AG10803 (cell line): ENCODE measurements around the gene GDPD2.

Experiments
- DNase-seq: peaks from one replicate; pipeline ENCODE4 v3.0.0; 2010; ENCODE audit warnings: low read depth
- H3K4me3 ChIP-seq: 2 replicates; pipeline ENCODE4 v1.5.1; 2011; ENCODE audit warnings: mild to moderate bottlenecking, low read length, control low read depth
- CTCF ChIP-seq: conservative IDR thresholded peaks from 2 replicates; pipeline ENCODE4 v1.5.1; 2011; ENCODE audit warnings: mild to moderate bottlenecking, low read length, control low read depth, inconsistent platforms

The GDPD2 gene

GRCh38 chrX:70455366-70456202, 32.5 kb downstream of the GDPD2 start:
- no peak for TF ChIP-seq CTCF
- no peak for DNase-seq
- peak overlapping the region; percentile 47 for H3K4me3 ChIP-seq

GRCh38 chrX:70456256-70456655, 33.1 kb downstream of the GDPD2 start:
- no peak for TF ChIP-seq CTCF
- DNase-seq: no peak
- H3K4me3 ChIP-seq: no peak overlapping the region

- H3K4me3 ChIP-seq: no peak overlapping the region
- no peak for TF ChIP-seq CTCF
- no peak for DNase-seq
These were observed 37.9 kb downstream of the GDPD2 start for GRCh38 chrX:70461026-70461425.

- H3K4me3 ChIP-seq: no peak overlapping the region
- no peak for DNase-seq
- TF ChIP-seq CTCF: no peak
These were observed 40.9 kb downstream of the GDPD2 start for GRCh38 chrX:70464051-70464450.

- TF ChIP-seq CTCF: no peak
- no peak for DNase-seq
- H3K4me3 ChIP-seq: no peak overlapping the region
These were observed 43.9 kb downstream of the GDPD2 start for GRCh38 chrX:70466968-70467367.

GRCh38 chrX:70468709-70469108, 45.6 kb downstream of the GDPD2 start:
- TF ChIP-seq CTCF: no peak
- no peak overlapping the region for H3K4me3 ChIP-seq
- DNase-seq: no peak

- no peak for TF ChIP-seq CTCF
These were observed 47.8 kb downstream of the GDPD2 start for GRCh38 chrX:70470850-70471289.

More at GRCh38 chrX:70470850-70471289, 47.8 kb downstream of the GDPD2 start:
- H3K4me3 ChIP-seq: no peak overlapping the region
- DNase-seq: no peak
